GM18502 (cell line): Measurements from ENCODE around the gene ARHGAP40.

Experiments used
- ATAC-seq: cut with Tn5 transposase; IDR thresholded peaks from one replicate; pipeline ENCODE4 v1.9.1; 2021; ENCODE audit warnings: mild to moderate bottlenecking; ENCODE audit not compliant: unreplicated experiment, poor library complexity

The ARHGAP40 gene

GRCh38 chr20:38616457-38616856, 14.8 kb downstream of the ARHGAP40 start:
- ATAC-seq: no peak

- ATAC-seq: no peak
Observed at GRCh38 chr20:38617011-38617829, 15.6 kb downstream of the ARHGAP40 start.

DNA sequence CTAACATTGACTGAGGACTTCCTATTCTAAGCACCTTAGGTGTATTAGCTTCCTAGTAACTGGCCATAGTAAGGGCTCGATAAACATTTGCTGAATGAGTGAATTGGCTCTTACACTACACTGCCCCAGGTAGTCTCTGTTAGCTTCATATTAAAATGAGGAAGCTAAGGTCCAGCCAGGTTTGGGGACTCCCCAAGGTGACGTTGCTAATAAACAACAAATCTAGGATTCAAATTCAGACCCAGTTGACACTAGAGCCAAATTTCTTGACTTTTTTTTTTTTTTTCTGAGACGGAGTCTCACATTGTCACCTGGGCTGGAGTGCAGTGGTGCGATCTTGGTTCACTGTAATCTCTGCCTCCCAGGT, 16.2 kb downstream of the ARHGAP40 start:
- ATAC-seq: no peak

DNA sequence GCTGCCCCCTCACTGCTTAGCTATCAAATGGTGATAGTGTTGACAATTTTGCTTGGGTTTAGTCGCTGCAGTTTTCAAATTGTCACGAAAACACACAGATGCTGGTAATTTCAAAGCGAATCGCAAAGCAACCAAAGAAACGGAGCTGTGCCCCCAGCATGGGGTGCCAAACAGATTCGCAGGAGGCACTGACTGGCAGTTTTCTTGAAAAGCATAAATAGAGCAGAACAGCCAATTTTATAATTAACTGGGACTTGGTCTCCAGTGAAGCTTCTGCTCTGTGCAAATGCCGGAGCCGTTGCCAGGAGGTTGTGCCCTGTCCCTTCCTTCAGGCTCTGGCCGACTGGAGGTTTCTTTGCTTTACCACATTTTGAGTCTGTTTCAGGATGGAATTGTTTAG, 18.8 kb downstream of the ARHGAP40 start:
- no peak for ATAC-seq

GRCh38 chr20:38623061-38623460, 21.5 kb downstream of the ARHGAP40 start:
- ATAC-seq: no peak

DNA sequence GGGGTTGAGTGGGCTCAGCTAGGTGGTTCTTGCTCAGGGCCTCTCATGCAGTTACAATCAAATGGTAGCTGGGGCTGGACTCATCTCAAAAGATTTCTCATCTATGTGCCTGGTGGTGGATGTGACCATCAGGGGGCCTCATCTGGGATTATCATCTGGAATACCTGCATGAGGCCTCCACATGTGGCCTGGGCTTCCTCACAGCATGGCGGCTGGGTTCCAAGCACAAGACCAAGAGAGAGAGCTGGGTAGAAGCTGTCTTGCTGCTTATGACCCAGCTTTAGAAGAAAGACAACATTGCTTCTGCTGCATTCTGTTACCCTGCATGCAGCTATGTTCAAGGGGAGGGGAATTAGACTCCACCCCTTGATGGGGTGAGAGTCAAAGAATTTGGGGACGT, 22.5 kb downstream of the ARHGAP40 start:
- ATAC-seq: no peak

DNA sequence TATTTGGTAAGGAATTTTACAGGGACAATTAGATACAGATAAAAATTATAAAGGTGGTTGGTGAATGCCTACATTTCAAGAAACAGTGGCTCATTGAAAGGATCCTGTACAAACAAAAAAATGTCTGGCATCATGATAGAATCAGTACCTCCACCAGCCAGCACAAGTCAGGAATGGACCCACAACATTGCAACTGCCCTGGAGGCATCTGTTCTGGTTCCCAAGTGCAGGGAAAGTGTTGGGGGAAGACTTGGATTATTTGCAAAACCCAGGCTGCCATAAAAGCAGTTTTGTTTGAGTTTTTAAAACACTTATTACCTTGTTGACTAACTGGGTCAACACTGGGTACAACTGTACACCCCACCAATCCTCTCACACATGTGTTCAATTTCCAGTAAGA, 24.3 kb downstream of the ARHGAP40 start:
- no peak for ATAC-seq

- ATAC-seq: no peak
Observed at GRCh38 chr20:38626921-38627659, 25.5 kb downstream of the ARHGAP40 start.

GRCh38 chr20:38628580-38629470, 27.2 kb downstream of the ARHGAP40 start:
- ATAC-seq: no peak

- no peak for ATAC-seq
Observed at GRCh38 chr20:38629979-38630378, 28.4 kb downstream of the ARHGAP40 start.

DNA sequence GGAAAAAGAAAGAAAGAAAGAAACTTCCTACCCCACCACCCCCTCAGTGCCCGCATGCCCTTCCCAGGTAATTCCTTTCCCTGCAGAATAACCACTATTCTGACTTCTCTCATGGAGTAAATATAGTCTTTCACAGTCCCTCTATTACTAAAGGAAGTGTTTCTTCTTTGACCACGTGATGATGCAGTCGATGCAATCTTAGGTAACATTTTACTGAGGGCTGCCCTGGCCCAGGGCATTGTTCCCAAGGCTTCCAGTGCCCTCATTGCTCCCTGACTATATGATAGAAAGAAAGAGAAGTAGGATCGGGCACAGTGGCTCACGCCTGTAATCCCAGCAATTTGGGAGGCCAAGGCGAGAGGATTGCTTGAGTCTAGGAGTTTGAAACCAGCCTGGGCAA, 29.1 kb downstream of the ARHGAP40 start:
- ATAC-seq: no peak

- no peak for ATAC-seq
Observed at GRCh38 chr20:38631155-38632022, 29.8 kb downstream of the ARHGAP40 start.

- ATAC-seq: no peak
Observed at GRCh38 chr20:38633577-38634093, 32.0 kb downstream of the ARHGAP40 start.

DNA sequence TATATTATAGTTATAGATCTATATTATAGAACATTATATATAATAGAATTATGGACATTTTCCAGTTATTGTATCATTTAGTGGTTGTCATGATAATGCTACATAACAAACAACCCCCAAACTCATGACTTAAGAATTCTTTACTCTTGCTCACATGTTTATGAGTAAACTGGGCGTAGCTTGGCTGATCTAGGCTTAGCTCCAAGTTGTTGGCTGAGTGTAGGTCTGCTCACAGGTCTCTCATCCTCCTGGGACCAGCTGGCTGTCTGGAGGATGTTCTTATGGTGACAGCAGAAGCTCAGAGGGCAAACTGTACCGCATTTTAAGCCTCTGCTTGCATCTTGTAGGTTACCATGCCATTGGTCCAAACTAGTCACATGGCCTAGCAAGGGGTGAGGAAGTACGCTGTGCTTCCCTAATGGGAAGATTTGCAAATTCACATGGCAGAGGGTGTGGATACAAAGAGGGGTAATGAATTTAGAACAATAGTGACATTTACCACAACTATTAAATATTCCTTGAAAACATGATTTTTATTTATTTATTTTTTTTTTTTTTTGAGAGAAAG, 34.2 kb downstream of the ARHGAP40 start:
- ATAC-seq: no peak

- ATAC-seq: no peak
Observed at GRCh38 chr20:38640521-38640920, 38.9 kb downstream of the ARHGAP40 start.

DNA sequence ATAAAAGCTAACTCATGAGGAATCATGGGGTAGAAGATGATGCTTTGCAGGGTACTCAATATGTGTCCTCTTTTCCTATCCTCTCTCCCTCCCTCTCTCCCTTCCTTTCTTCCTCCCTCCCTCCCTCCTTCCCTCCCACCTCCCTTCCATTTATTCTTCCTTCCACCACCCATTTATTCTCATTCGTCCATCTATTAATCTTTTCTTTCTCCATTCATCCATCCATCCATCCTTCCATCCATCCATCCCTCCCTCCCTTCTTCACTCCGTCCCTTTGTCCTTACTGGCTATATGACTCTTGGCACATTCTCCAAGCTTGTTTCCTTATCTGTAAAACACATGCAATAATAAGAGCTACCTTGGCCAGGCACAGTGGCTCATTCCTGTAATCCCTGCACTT, 40.9 kb downstream of the ARHGAP40 start:
- no peak for ATAC-seq

- ATAC-seq: no peak
Observed at GRCh38 chr20:38644588-38645260, 43.1 kb downstream of the ARHGAP40 start.

DNA sequence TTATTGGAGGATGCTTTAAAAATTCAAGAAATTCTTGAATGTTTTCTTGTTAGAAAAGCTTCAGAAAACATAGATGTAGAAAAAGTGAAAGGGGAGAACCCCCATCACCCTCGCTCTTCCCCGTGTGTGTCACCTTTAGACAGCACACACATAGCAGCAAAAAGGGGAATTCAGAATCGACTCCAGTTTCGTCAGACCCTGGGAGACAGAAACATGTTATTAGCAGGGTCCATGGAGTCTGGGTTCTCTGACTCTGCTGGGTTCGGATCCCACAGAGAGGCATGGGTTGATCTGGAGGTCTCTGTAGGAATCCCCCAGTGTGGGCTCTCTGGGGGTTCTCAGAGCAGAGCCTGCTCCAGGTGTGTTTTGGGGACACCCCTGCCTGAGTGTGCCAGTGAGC, 43.7 kb downstream of the ARHGAP40 start:
- ATAC-seq: no peak
